ENCODE results near the gene ZMIZ1. TPM values are rescaled to one million over a fixed set of nuclear protein-coding genes. Genes with fewer than 3 reads are reported as not detected.

ZMIZ1 gene
- total and polyA plus RNA-seq, 9 donors: 16.3 to 55.7 (median 38.1) TPM

- Histone ChIP-seq H3K9me3 (replicated peaks; ENCODE audit: control insufficient read depth, low read depth, low read length) (no peaks in the 10 kb centered on the region), H3K4me1 (ENCODE audit: control insufficient read depth, insufficient read depth, low read length) (peaks cover 99% of the 10 kb centered on the region), H3K27ac (ENCODE audit: low read length) (peak overlapping the region; percentile 65), H3K27me3 (ENCODE audit: control insufficient read depth, insufficient read depth, low read length) (no peaks in the 10 kb centered on the region), H3K36me3 (ENCODE audit: control insufficient read depth, insufficient read depth, low read length) (peaks cover 21% of the 10 kb centered on the region), H3K4me3 (ENCODE audit: low read length) (no peak overlapping the region)
- DNase-seq: no peak
- 69% methylated on average over 3 of the region's 7 CpGs for WGBS (ENCODE audit: insufficient coverage)
Observed at GRCh38 chr10:79179164-79179956, 110.6 kb downstream of the ZMIZ1 start.

DNA sequence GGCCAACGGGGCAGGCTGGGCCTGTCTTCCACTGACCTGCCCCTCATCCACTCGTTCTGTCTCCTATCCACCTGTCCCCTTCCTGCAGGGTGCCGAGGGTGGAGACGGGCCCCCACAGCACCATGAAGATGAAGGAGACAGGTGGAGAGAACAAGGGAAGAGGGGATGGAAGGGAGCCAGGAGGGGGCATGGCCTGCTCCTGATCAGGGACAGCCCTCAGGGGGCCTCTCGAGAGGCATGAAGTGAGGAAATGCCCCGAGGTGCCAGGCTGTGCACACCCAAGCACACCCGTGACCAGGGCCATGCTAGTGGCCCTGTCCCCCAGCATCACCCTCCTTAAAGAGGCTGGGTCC lies 111.2 kb downstream of the ZMIZ1 start:
- Histone ChIP-seq H3K4me3 (ENCODE audit: low read length) (no peak overlapping the region), H3K36me3 (ENCODE audit: control insufficient read depth, insufficient read depth, low read length) (peaks cover 21% of the 10 kb centered on the region), H3K4me1 (ENCODE audit: control insufficient read depth, insufficient read depth, low read length) (peaks cover 100% of the 10 kb centered on the region), H3K9me3 (replicated peaks; ENCODE audit: control insufficient read depth, low read depth, low read length) (no peaks in the 10 kb centered on the region), H3K27ac (ENCODE audit: low read length) (no peak overlapping the region), H3K27me3 (ENCODE audit: control insufficient read depth, insufficient read depth, low read length) (no peaks in the 10 kb centered on the region)
- no CpG with 5 or more reads among the region's 7 CpGs for whole genome bisulfite sequencing (ENCODE audit: insufficient coverage)
- DNase-seq: no peak

DNA sequence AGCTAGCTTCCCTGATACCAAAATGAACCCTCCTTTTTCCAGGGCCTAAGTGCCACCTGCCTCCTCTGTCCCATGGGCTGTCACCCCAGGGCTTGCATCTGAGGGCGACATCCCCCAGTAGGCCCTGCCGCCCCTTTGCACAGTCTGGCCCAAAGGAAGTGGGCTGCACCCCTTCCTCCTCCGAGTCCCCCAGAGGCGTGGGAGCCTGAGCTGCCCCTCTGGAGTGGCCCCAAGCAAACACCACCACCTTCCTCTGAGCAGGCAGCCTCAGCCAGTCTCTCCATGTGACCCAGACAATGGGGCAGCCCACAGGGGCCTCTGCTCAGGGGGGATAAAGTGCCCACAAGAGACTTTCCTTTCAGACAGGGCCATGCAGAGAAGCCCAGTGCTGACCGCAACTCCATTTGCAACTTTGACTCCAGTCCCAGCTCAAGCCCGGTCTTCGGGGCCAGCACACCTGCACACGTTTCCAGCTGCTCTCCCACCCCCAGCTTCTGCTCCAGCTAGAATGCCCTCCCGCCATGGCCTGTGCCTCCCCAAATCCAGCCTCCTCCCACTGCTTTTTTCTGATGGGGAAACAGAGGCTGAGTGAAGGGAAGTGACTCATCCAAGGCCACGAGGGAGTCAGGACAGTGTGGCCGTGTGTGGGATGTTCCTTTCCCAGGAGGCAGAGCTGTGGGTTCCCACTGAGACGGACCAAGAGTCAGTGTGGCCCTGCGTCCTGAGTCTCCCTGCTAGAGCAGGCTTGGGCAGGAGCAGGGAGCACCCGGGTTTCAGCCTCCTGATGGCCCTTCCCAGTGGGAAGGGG lies 111.9 kb downstream of the ZMIZ1 start:
- H3K4me1 ChIP-seq (ENCODE audit: control insufficient read depth, insufficient read depth, low read length): peaks cover 100% of the 10 kb centered on the region
- no peak overlapping the region for H3K4me3 ChIP-seq (ENCODE audit: low read length)
- H3K27me3 ChIP-seq (ENCODE audit: control insufficient read depth, insufficient read depth, low read length): no peaks in the 10 kb centered on the region
- H3K9me3 ChIP-seq (replicated peaks; ENCODE audit: control insufficient read depth, low read depth, low read length): no peaks in the 10 kb centered on the region
- H3K36me3 ChIP-seq (ENCODE audit: control insufficient read depth, insufficient read depth, low read length): peaks cover 21% of the 10 kb centered on the region
- H3K27ac ChIP-seq (ENCODE audit: low read length): no peak overlapping the region
- WGBS (ENCODE audit: insufficient coverage): 81% methylated on average over 12 of the region's 14 CpGs
- no peak for DNase-seq

DNA sequence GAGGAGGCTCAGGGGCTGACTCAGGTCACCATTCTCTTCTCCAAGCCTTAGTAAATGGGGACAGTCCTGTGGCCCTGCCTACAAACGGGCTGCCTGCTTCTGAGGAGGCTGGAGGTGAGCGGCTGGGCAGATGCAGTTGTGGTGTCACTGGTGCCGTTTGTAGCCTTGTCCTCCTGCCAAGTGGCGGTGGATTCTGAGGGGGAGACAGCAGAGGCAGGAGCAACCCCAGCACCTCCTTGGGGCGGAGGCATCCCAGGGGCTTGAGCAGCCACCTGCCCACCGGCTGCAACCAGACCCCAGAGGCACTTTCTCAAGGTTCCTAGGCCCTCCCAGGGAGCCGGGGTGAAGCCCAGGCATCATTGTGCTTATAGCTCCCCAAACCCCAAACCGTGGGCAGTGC lies 112.5 kb downstream of the ZMIZ1 start:
- Histone ChIP-seq H3K27me3 (ENCODE audit: control insufficient read depth, insufficient read depth, low read length) (no peaks in the 10 kb centered on the region), H3K9me3 (replicated peaks; ENCODE audit: control insufficient read depth, low read depth, low read length) (no peaks in the 10 kb centered on the region), H3K27ac (ENCODE audit: low read length) (no peak overlapping the region), H3K36me3 (ENCODE audit: control insufficient read depth, insufficient read depth, low read length) (peaks cover 21% of the 10 kb centered on the region), H3K4me1 (ENCODE audit: control insufficient read depth, insufficient read depth, low read length) (peaks cover 100% of the 10 kb centered on the region), H3K4me3 (ENCODE audit: low read length) (no peak overlapping the region)
- 76% methylated on average over 8 of the region's 8 CpGs for WGBS (ENCODE audit: insufficient coverage)
- DNase-seq: no peak

DNA sequence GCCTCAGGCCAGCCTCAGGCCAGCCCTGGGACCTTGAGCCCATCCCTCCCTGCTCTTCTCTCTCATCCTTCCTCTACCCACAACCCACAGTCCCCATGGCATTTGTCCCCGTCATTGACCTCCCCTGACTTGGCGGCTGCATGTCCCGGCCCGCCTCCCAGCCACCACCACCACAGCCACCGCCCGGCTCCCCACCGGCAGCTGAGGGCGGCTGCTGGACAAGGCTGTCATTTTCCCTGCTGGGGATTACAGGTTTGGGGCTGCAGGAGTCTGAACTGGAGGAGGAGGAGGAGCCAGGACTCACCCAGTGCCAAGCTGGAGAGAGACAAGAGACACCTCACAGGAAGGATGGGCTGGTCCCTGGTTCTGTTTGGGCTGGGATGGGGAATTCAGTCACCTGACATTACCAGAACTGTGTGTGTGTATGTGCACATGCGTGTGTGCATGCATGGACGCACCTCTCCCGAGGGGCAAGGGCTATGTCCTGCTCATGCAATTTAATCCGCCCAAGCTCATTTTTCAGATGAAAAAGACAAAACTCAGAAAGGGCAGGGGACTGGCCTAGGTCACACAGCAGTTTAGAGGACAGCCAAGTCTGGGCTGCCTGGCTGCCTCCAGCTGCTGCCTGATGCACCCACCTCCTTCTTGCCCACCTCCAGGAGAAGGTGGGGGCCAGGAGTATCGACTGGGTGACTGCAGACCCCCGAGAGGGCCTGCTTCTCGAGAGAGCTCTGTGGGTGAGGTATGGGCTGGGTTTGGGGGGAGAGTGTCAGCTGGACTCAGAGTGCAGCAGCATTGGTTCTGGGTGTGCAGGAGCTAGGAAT lies 113.1 kb downstream of the ZMIZ1 start:
- Histone ChIP-seq H3K36me3 (ENCODE audit: control insufficient read depth, insufficient read depth, low read length) (peaks cover 22% of the 10 kb centered on the region), H3K27ac (ENCODE audit: low read length) (no peak overlapping the region), H3K4me1 (ENCODE audit: control insufficient read depth, insufficient read depth, low read length) (peaks cover 100% of the 10 kb centered on the region), H3K27me3 (ENCODE audit: control insufficient read depth, insufficient read depth, low read length) (no peaks in the 10 kb centered on the region), H3K9me3 (replicated peaks; ENCODE audit: control insufficient read depth, low read depth, low read length) (no peaks in the 10 kb centered on the region), H3K4me3 (ENCODE audit: low read length) (no peak overlapping the region)
- no peak for DNase-seq
- 69% methylated on average over 7 of the region's 15 CpGs for WGBS (ENCODE audit: insufficient coverage)

GRCh38 chr10:79182781-79183467 lies 114.2 kb downstream of the ZMIZ1 start:
- DNase-seq: no peak
- Histone ChIP-seq H3K9me3 (replicated peaks; ENCODE audit: control insufficient read depth, low read depth, low read length) (no peaks in the 10 kb centered on the region), H3K4me1 (ENCODE audit: control insufficient read depth, insufficient read depth, low read length) (peaks cover 98% of the 10 kb centered on the region), H3K4me3 (ENCODE audit: low read length) (no peak overlapping the region), H3K36me3 (ENCODE audit: control insufficient read depth, insufficient read depth, low read length) (peaks cover 27% of the 10 kb centered on the region), H3K27ac (ENCODE audit: low read length) (no peak overlapping the region), H3K27me3 (ENCODE audit: control insufficient read depth, insufficient read depth, low read length) (no peaks in the 10 kb centered on the region)
- 54% methylated on average over 4 of the region's 14 CpGs for WGBS (ENCODE audit: insufficient coverage)

DNA sequence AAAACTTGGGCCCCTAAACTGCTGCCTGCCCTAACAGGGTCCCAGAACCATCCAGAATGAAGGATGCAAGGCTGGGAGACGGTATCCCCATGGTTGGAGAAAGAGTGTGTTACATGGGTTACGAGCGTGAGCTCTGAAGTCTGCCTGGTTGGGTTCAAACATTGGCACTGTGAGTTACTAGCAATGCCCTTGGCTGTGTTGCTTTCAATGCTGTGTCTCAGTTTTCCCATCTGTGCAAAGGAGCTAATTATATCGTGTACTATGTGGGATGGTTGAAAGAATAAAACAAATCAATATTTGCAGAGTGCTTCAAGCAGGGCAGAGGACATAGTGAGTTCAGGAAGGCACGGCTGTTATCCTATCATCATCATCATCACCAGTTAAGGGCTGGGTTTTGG lies 114.7 kb downstream of the ZMIZ1 start:
- Histone ChIP-seq H3K4me1 (ENCODE audit: control insufficient read depth, insufficient read depth, low read length) (peaks cover 98% of the 10 kb centered on the region), H3K27ac (ENCODE audit: low read length) (no peak overlapping the region)

GRCh38 chr10:79184145-79184625 lies 115.4 kb downstream of the ZMIZ1 start:
- peak overlapping the region; percentile 76 for H3K27ac ChIP-seq (ENCODE audit: low read length)
- H3K36me3 ChIP-seq (ENCODE audit: control insufficient read depth, insufficient read depth, low read length): peaks cover 27% of the 10 kb centered on the region
- WGBS (ENCODE audit: insufficient coverage): no CpG with 5 or more reads among the region's 7 CpGs
- H3K4me1 ChIP-seq (ENCODE audit: control insufficient read depth, insufficient read depth, low read length): peaks cover 98% of the 10 kb centered on the region
- no peak for DNase-seq
- H3K27me3 ChIP-seq (ENCODE audit: control insufficient read depth, insufficient read depth, low read length): no peaks in the 10 kb centered on the region
- no peaks in the 10 kb centered on the region for H3K9me3 ChIP-seq (replicated peaks; ENCODE audit: control insufficient read depth, low read depth, low read length)
- no peak overlapping the region for H3K4me3 ChIP-seq (ENCODE audit: low read length)

More for the DNA sequence above, 114.7 kb downstream of the ZMIZ1 start:
- Histone ChIP-seq H3K4me3 (ENCODE audit: low read length) (no peak overlapping the region), H3K36me3 (ENCODE audit: control insufficient read depth, insufficient read depth, low read length) (peaks cover 27% of the 10 kb centered on the region), H3K27me3 (ENCODE audit: control insufficient read depth, insufficient read depth, low read length) (no peaks in the 10 kb centered on the region), H3K9me3 (replicated peaks; ENCODE audit: control insufficient read depth, low read depth, low read length) (no peaks in the 10 kb centered on the region)
- no peak for DNase-seq
- 90% methylated on average over 4 of the region's 5 CpGs for WGBS (ENCODE audit: insufficient coverage)

DNA sequence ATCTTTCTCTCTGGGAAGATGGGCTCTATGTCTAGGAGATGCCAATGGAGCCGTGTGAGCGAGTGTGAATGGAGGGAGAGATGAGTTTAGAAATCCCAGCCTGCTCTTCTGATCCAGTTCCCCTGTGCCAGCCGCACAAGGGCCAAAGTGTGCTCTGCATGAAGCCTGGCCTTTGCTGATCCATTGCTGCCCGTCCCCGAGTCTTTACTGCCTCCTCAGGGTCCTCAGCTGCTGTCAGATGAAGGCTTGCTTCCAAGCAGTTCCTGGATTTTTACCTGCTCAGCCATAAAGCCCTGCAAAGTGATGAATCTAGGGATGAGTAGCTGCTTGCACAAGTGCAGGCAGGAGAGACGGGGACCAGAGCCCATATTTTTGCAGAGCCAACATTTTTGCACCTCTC lies 115.9 kb downstream of the ZMIZ1 start:
- WGBS (ENCODE audit: insufficient coverage): 50% methylated on average over 3 of the region's 6 CpGs
- DNase-seq: no peak
- Histone ChIP-seq H3K4me1 (ENCODE audit: control insufficient read depth, insufficient read depth, low read length) (peaks cover 98% of the 10 kb centered on the region), H3K27ac (ENCODE audit: low read length) (peak overlapping the region; percentile 76), H3K4me3 (ENCODE audit: low read length) (no peak overlapping the region), H3K27me3 (ENCODE audit: control insufficient read depth, insufficient read depth, low read length) (no peaks in the 10 kb centered on the region), H3K36me3 (ENCODE audit: control insufficient read depth, insufficient read depth, low read length) (peaks cover 27% of the 10 kb centered on the region), H3K9me3 (replicated peaks; ENCODE audit: control insufficient read depth, low read depth, low read length) (no peaks in the 10 kb centered on the region)
